NT2/D1 (cell line): ENCODE measurements around the gene ACACA.

Source experiments
- SUZ12 ChIP-seq: IDR thresholded peaks from 2 replicates; pipeline ENCODE4 v1.6.1; 2011; ENCODE audit not compliant: insufficient read length, insufficient read depth; ENCODE audit errors: extremely low read depth
- YY1 ChIP-seq: IDR thresholded peaks from 2 replicates; pipeline ENCODE4 v1.6.1; 2011; ENCODE audit not compliant: insufficient read length, insufficient read depth
- ZNF274 ChIP-seq: IDR thresholded peaks from 2 replicates; pipeline ENCODE4 v1.6.1; 2011; ENCODE audit warnings: mild to moderate bottlenecking, low read depth, low read length

GRCh38 chr17:37088913-37089312 is 317.7 kb downstream of the ACACA start:
- TF ChIP-seq SUZ12 (no peak), YY1 (no peak), ZNF274 (no peak)
